ENCODE measurements around the gene CASP3. TPM values are rescaled to one million over a fixed set of nuclear protein-coding genes. Genes with fewer than 3 reads are reported as not detected.
"Not testable (repeated sequence)": the region's sequence is repeated elsewhere in the genome, so short reads cannot be mapped to it uniquely, and the experiment has no call there.

The CASP3 gene
- total RNA-seq, 1 experiment from 2014 or later: 65.5 TPM

GRCh38 chr4:184624972-184625554 lies 24.2 kb downstream of the CASP3 start:
- Histone ChIP-seq H3K36me3 (ENCODE audit: insufficient read depth, low read length, poor library complexity, severe bottlenecking) (peaks cover 24% of the 10 kb centered on the region), H3K9me3 (ENCODE audit: low read depth, low read length, poor library complexity, severe bottlenecking) (no peaks in the 10 kb centered on the region), H3K27ac (ENCODE audit: low read depth, low read length, poor library complexity, severe bottlenecking) (no peak overlapping the region), H3K4me3 (ENCODE audit: low read depth, low read length, poor library complexity, severe bottlenecking) (no peak overlapping the region), H3K4me1 (ENCODE audit: insufficient read depth, low read length, poor library complexity, severe bottlenecking) (no peaks in the 10 kb centered on the region), H3K27me3 (replicated peaks; ENCODE audit: insufficient read depth, low read depth, low read length, poor library complexity) (no peaks in the 10 kb centered on the region)
- ChIA-PET CTCF (no interaction called here), POLR2A (ENCODE audit: low non-redundant PET) (no interaction called here)
- no peak for TF ChIP-seq EZH2 (IDR thresholded peaks at IDR 0.05; ENCODE audit: borderline replicate concordance, low read depth, low read length, poor library complexity, severe bottlenecking)
- no peak for TF ChIP-seq CTCF (conservative IDR thresholded peaks at IDR 0.05; ENCODE audit: low read depth, low read length)
- intact Hi-C loops (cut with micrococcal nuclease; ENCODE audit: unreplicated experiment): no loop called here
- DNase-seq (ENCODE audit: low spot score): no peak
- no TSS peak for BruUV-seq (replicated peaks)

GRCh38 chr4:184624504-184624903 lies 24.7 kb downstream of the CASP3 start:
- intact Hi-C loops (cut with micrococcal nuclease; ENCODE audit: unreplicated experiment); H3K27me3 ChIP-seq (replicated peaks; ENCODE audit: insufficient read depth, low read depth, low read length, poor library complexity); DNase-seq (ENCODE audit: low spot score); H3K27ac ChIP-seq (ENCODE audit: low read depth, low read length, poor library complexity, severe bottlenecking); H3K4me1 ChIP-seq (ENCODE audit: insufficient read depth, low read length, poor library complexity, severe bottlenecking); POLR2A ChIA-PET (ENCODE audit: low non-redundant PET); CTCF ChIA-PET; H3K4me3 ChIP-seq (ENCODE audit: low read depth, low read length, poor library complexity, severe bottlenecking); BruUV-seq (replicated peaks); H3K9me3 ChIP-seq (ENCODE audit: low read depth, low read length, poor library complexity, severe bottlenecking): not testable (repeated sequence)
- H3K36me3 ChIP-seq (ENCODE audit: insufficient read depth, low read length, poor library complexity, severe bottlenecking): peaks cover 19% of the 10 kb centered on the region

- H3K27me3 ChIP-seq (replicated peaks; ENCODE audit: insufficient read depth, low read depth, low read length, poor library complexity): no peaks in the 10 kb centered on the region
- CTCF ChIA-PET: no interaction called here
Observed at GRCh38 chr4:184621518-184621917, 27.7 kb downstream of the CASP3 start.

More at GRCh38 chr4:184621518-184621917, 27.7 kb downstream of the CASP3 start:
- TF ChIP-seq CTCF (conservative IDR thresholded peaks at IDR 0.05; ENCODE audit: low read depth, low read length): no peak
- TF ChIP-seq EZH2 (IDR thresholded peaks at IDR 0.05; ENCODE audit: borderline replicate concordance, low read depth, low read length, poor library complexity, severe bottlenecking): no peak
- H3K9me3 ChIP-seq (ENCODE audit: low read depth, low read length, poor library complexity, severe bottlenecking): no peaks in the 10 kb centered on the region
- H3K27ac ChIP-seq (ENCODE audit: low read depth, low read length, poor library complexity, severe bottlenecking): no peak overlapping the region
- H3K4me1 ChIP-seq (ENCODE audit: insufficient read depth, low read length, poor library complexity, severe bottlenecking): no peaks in the 10 kb centered on the region
- DNase-seq (ENCODE audit: low spot score): no peak
- POLR2A ChIA-PET (ENCODE audit: low non-redundant PET): no interaction called here
- no peak overlapping the region for H3K4me3 ChIP-seq (ENCODE audit: low read depth, low read length, poor library complexity, severe bottlenecking)
- no TSS peak for BruUV-seq (replicated peaks)
- intact Hi-C loops (cut with micrococcal nuclease; ENCODE audit: unreplicated experiment): no loop called here
- no peaks in the 10 kb centered on the region for H3K36me3 ChIP-seq (ENCODE audit: insufficient read depth, low read length, poor library complexity, severe bottlenecking)
